ENCODE measurements around the gene ZNFX1. TPM values are rescaled to one million over a fixed set of nuclear protein-coding genes. Genes with fewer than 3 reads are reported as not detected.

Gene ZNFX1
- total and polyA plus RNA-seq, 9 of the 15 experiments (the other 6 are each of a cell fraction or from before 2014, with no cell fraction given) = 3.8 to 13.8 (median 10.3) TPM

DNA sequence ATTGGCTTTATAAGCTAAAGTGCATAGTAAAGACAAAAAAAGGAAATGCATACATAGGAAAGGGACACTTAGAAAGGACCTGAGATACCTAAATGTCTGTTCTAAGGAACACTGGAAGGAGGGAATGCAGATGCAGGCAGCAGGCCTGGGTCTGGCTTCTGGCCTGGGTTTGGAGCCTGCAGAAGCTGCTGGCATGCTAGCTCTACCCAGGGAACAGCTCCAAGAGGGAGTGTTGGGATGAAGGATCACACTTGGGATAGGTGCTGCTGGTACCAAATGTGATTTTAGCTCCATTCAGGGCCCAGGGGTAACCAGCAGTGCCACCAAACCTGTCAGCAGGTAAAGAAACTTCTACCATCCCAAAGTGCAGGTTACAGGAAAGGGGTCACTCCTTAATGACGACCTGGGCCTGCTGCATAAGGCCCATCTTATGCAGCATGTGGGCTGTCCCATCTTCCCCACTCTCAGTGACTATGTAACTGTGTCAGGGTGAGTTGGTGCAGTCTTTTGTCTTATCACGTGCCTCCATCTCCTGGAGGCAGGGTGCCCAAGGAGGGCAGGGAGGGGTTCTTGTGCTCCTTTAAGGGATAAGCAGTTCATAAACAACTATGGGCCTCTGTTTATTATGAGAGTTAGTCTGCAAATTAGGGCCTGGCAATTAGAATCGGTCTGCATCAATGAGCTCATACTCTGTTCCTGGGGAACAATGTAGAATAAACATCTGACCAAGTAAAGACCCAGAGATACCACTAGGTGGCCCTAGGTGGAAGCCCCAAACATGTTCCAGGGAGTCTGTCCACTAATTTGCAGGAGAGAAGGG is 31.7 kb downstream of the ZNFX1 start (continued):
- TF ChIP-seq, protein P1, sequence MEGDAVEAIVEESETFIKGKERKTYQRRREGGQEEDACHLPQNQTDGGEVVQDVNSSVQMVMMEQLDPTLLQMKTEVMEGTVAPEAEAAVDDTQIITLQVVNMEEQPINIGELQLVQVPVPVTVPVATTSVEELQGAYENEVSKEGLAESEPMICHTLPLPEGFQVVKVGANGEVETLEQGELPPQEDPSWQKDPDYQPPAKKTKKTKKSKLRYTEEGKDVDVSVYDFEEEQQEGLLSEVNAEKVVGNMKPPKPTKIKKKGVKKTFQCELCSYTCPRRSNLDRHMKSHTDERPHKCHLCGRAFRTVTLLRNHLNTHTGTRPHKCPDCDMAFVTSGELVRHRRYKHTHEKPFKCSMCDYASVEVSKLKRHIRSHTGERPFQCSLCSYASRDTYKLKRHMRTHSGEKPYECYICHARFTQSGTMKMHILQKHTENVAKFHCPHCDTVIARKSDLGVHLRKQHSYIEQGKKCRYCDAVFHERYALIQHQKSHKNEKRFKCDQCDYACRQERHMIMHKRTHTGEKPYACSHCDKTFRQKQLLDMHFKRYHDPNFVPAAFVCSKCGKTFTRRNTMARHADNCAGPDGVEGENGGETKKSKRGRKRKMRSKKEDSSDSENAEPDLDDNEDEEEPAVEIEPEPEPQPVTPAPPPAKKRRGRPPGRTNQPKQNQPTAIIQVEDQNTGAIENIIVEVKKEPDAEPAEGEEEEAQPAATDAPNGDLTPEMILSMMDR (IDR thresholded peaks at IDR 0.05 in 2 of 3, conservative IDR thresholded peaks at IDR 0.05 in 1 of 3; ENCODE audit: insufficient read depth in 2 of 3, low read depth in 1 of 3, low read length in 3 of 3) = peak; percentile 73 to 86 (median 79)
- TF ChIP-seq ZNF398 (CRISPR knock-in tag; IDR thresholded peaks at IDR 0.05) = no peak
- TF ChIP-seq CLOCK (CRISPR knock-in tag; IDR thresholded peaks at IDR 0.05; ENCODE audit: borderline replicate concordance) = no peak
- TF ChIP-seq ZNF354B (CRISPR knock-in tag; IDR thresholded peaks at IDR 0.05) = no peak
- TF ChIP-seq CBX2 (IDR thresholded peaks at IDR 0.05; ENCODE audit: insufficient read depth, low read length, poor library complexity, severe bottlenecking) = no peak
- TF ChIP-seq NONO (IDR thresholded peaks at IDR 0.05; ENCODE audit: low read depth in 2 of 2, low read length in 1 of 2) = no peak
- TF ChIP-seq SP1 (CRISPR knock-in tag; IDR thresholded peaks at IDR 0.05) = no peak
- no peak for TF ChIP-seq ATF6 (CRISPR knock-in tag; IDR thresholded peaks at IDR 0.05)
